ENCODE data around the gene FH.

The FH gene
- 15.4 to 21.8 (median 20.3) reads per million in 3 donors for total RNA-seq

- Histone ChIP-seq H3K27ac (ENCODE audit: insufficient read depth, low read length, poor library complexity, severe bottlenecking) (peak within 1 kb of the TSS; percentile 65), H3K27me3 (replicated peaks; ENCODE audit: control insufficient read depth, insufficient read depth, low read length, poor library complexity, severe bottlenecking) (peaks cover 8% of the 10 kb centered on the region), H3K4me1 (ENCODE audit: control insufficient read depth, insufficient read depth, low read length, poor library complexity, severe bottlenecking) (no peaks in the 10 kb centered on the region), H3K9me3 (ENCODE audit: control insufficient read depth, low read length) (no peaks in the 10 kb centered on the region), H3K36me3 (ENCODE audit: control insufficient read depth, insufficient read depth, low read length) (no peaks in the 10 kb centered on the region), H3K4me3 (ENCODE audit: insufficient read depth, low read depth, low read length, poor library complexity, severe bottlenecking) (peak within 1 kb of the TSS; percentile 84)
- peak; percentile 83 to 90 (median 89) for DNase-seq
Measured at GRCh38 chr1:241519308-241520079, at the start of gene FH. Gene FH, minus strand, starts transcription at chr1:241519755. Its CDS starts 33 bp downstream, at chr1:241519722.

DNA sequence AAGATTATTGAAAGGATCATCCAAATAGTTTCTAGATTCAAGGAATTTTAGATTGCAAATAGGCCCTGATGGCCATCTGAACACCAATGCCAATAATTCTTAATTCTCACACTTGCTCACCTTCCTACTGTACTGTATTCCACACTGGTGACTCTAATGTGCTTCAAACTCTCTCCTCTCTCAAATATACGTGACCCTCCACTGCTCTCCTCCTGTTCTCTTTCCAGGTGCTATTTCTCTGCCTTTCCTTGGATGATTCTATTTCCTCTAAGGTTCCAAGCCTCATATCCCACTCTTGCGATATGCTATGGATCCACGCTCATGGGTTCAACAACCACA is 41.3 kb upstream of the FH start:
- H3K4me1 ChIP-seq (ENCODE audit: control insufficient read depth, insufficient read depth, low read length, poor library complexity, severe bottlenecking), result no peaks in the 10 kb centered on the region
- no peaks in the 10 kb centered on the region for H3K27me3 ChIP-seq (replicated peaks; ENCODE audit: control insufficient read depth, insufficient read depth, low read length, poor library complexity, severe bottlenecking)
- no peak overlapping the region for H3K4me3 ChIP-seq (ENCODE audit: insufficient read depth, low read depth, low read length, poor library complexity, severe bottlenecking)
- no peaks in the 10 kb centered on the region for H3K9me3 ChIP-seq (ENCODE audit: control insufficient read depth, low read length)
- no peaks in the 10 kb centered on the region for H3K36me3 ChIP-seq (ENCODE audit: control insufficient read depth, insufficient read depth, low read length)
- DNase-seq, result no peak
- no peak overlapping the region for H3K27ac ChIP-seq (ENCODE audit: insufficient read depth, low read length, poor library complexity, severe bottlenecking)

DNA sequence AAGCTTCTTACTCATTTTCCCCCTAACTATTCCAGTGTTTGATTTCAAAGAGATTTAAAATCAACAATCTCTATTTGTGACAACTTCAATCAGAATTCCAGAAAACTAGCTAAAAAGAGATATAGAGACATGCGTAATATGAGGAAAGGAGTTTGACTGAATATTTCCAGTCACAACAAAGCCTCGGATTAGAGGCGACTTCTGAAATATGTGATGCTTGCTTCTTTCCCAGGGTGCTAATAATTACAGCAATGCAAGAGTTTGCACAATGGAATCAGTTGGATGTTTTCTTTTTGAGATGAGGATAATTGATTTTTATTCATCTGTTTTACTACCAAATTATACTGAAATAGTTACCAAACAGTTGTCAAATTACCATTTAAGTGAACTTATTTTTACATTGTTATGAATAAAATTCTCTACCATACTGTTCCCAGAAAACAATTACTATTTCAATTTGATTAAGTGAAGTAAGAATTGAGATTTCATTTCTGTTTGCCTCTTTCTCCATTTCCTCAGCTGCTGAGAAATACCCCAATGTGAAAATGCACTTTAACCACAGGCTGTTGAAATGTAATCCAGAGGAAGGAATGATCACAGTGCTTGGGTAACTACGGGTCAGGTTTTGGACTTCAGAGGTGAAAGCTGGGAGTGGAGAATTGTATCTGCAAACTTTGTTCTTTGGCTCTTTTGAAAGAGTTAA is 40.7 kb upstream of the FH start:
- H3K36me3 ChIP-seq (ENCODE audit: control insufficient read depth, insufficient read depth, low read length), result no peaks in the 10 kb centered on the region
- no peaks in the 10 kb centered on the region for H3K4me1 ChIP-seq (ENCODE audit: control insufficient read depth, insufficient read depth, low read length, poor library complexity, severe bottlenecking)
- no peak overlapping the region for H3K27ac ChIP-seq (ENCODE audit: insufficient read depth, low read length, poor library complexity, severe bottlenecking)
- H3K27me3 ChIP-seq (replicated peaks; ENCODE audit: control insufficient read depth, insufficient read depth, low read length, poor library complexity, severe bottlenecking), result no peaks in the 10 kb centered on the region
- no peak overlapping the region for H3K4me3 ChIP-seq (ENCODE audit: insufficient read depth, low read depth, low read length, poor library complexity, severe bottlenecking)
- DNase-seq, result no peak
- H3K9me3 ChIP-seq (ENCODE audit: control insufficient read depth, low read length), result no peaks in the 10 kb centered on the region

DNA sequence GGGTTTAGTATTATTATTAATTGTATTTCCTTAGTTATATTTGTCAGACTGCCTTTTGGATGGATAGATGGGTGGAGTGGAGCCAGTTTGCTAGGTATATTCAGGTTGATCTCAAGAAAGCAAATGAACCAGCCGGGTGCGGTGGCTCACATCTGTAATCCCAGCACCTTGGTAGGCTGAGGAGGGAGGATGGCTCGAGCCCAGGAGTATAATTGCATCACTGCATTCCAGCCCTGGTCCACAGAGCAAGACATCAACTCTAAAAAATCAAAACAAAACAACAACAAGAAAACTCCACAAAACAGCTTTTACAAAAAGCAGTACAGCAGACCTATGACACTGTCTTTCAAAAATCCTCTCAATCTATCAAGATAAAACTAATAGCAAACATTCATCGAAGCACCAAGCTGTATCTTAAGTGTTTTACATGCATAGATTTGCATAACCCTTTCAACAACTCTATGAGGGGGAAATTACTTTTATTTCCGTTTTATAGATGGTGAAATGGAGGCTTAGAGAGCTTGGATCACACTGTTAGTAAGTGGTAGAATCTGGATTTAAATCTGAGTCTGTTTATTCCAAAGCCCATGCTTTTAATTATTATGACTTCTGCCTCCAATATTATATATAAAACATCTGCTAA is 38.1 kb upstream of the FH start:
- DNase-seq, result no peak
- Histone ChIP-seq H3K4me3 (ENCODE audit: insufficient read depth, low read depth, low read length, poor library complexity, severe bottlenecking) (no peak overlapping the region), H3K27ac (ENCODE audit: insufficient read depth, low read length, poor library complexity, severe bottlenecking) (no peak overlapping the region), H3K9me3 (ENCODE audit: control insufficient read depth, low read length) (no peaks in the 10 kb centered on the region), H3K36me3 (ENCODE audit: control insufficient read depth, insufficient read depth, low read length) (no peaks in the 10 kb centered on the region), H3K27me3 (replicated peaks; ENCODE audit: control insufficient read depth, insufficient read depth, low read length, poor library complexity, severe bottlenecking) (no peaks in the 10 kb centered on the region), H3K4me1 (ENCODE audit: control insufficient read depth, insufficient read depth, low read length, poor library complexity, severe bottlenecking) (no peaks in the 10 kb centered on the region)

GRCh38 chr1:241557031-241557430 is 37.5 kb upstream of the FH start:
- DNase-seq, result no peak
- no peaks in the 10 kb centered on the region for H3K36me3 ChIP-seq (ENCODE audit: control insufficient read depth, insufficient read depth, low read length)
- H3K27ac ChIP-seq (ENCODE audit: insufficient read depth, low read length, poor library complexity, severe bottlenecking), result no peak overlapping the region
- no peaks in the 10 kb centered on the region for H3K9me3 ChIP-seq (ENCODE audit: control insufficient read depth, low read length)
- no peaks in the 10 kb centered on the region for H3K27me3 ChIP-seq (replicated peaks; ENCODE audit: control insufficient read depth, insufficient read depth, low read length, poor library complexity, severe bottlenecking)
- H3K4me1 ChIP-seq (ENCODE audit: control insufficient read depth, insufficient read depth, low read length, poor library complexity, severe bottlenecking), result no peaks in the 10 kb centered on the region
- H3K4me3 ChIP-seq (ENCODE audit: insufficient read depth, low read depth, low read length, poor library complexity, severe bottlenecking), result no peak overlapping the region

DNA sequence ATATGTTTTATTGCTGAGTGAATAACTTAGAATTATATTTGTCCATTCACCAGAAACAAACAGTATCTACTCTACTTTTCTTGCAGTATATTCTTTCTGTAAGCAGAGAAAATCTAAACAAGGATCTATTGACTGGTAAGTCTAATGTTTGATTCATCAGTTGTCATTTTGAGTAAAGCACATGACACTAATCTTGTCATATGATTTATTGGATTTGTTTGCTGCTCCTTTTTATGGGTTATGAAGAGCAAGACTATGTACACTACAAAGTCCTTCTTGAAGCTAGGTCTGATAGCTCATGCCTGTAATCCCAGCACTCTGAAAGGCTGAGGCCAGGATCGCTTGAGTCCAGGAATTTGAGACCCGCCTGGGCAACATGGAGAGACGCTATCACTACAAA is 36.0 kb upstream of the FH start:
- Histone ChIP-seq H3K27me3 (replicated peaks; ENCODE audit: control insufficient read depth, insufficient read depth, low read length, poor library complexity, severe bottlenecking) (no peaks in the 10 kb centered on the region), H3K4me3 (ENCODE audit: insufficient read depth, low read depth, low read length, poor library complexity, severe bottlenecking) (no peak overlapping the region), H3K4me1 (ENCODE audit: control insufficient read depth, insufficient read depth, low read length, poor library complexity, severe bottlenecking) (no peaks in the 10 kb centered on the region), H3K27ac (ENCODE audit: insufficient read depth, low read length, poor library complexity, severe bottlenecking) (no peak overlapping the region), H3K36me3 (ENCODE audit: control insufficient read depth, insufficient read depth, low read length) (no peaks in the 10 kb centered on the region), H3K9me3 (ENCODE audit: control insufficient read depth, low read length) (no peaks in the 10 kb centered on the region)
- no peak for DNase-seq

- Histone ChIP-seq H3K4me3 (ENCODE audit: insufficient read depth, low read depth, low read length, poor library complexity, severe bottlenecking) (no peak overlapping the region), H3K36me3 (ENCODE audit: control insufficient read depth, insufficient read depth, low read length) (no peaks in the 10 kb centered on the region), H3K9me3 (ENCODE audit: control insufficient read depth, low read length) (no peaks in the 10 kb centered on the region), H3K27ac (ENCODE audit: insufficient read depth, low read length, poor library complexity, severe bottlenecking) (no peak overlapping the region), H3K27me3 (replicated peaks; ENCODE audit: control insufficient read depth, insufficient read depth, low read length, poor library complexity, severe bottlenecking) (no peaks in the 10 kb centered on the region), H3K4me1 (ENCODE audit: control insufficient read depth, insufficient read depth, low read length, poor library complexity, severe bottlenecking) (no peaks in the 10 kb centered on the region)
- DNase-seq, result no peak
Measured at GRCh38 chr1:241553886-241554592, 34.5 kb upstream of the FH start.

DNA sequence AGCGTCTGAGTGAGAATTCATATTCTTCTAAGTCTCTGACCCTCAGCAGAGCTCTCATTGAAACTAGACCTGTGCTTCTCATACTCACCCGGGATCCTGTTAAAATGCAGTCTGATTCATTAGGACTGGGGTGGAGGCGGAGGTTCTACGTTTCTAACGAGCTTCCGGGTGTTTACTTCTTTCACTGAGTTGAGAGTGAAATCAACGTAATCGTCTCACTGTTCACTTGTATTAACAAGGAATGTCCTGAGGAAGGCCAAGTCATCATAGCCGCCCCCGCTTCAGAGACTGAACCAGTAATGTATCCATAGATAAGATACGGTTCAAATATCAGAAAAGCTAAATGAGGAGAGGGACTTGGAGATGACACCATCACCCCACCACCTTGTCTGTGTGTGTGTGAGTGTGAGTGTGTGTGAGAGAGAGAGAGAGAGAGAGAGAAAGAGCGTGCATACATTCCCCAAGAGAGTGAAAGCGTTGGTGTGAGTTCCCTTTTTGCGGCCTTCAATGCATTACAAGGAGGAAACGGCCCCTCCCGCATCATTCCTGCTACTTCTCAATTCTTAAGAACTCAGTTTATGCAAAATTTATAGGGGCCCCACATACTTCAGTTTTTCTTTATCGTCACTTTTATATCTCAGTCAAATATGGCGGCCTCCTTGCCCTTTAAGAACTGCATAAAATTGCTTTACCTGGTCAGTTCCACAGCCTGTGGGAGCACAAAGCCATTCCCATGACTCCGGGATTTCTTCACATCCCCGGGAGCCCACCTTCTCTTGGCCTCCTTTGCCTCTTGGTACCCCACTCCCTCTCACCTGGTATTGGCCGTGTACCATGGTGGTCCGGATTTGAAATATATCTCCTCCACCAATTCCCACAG is 32.4 kb upstream of the FH start:
- Histone ChIP-seq H3K4me3 (ENCODE audit: insufficient read depth, low read depth, low read length, poor library complexity, severe bottlenecking) (peak overlapping the region; percentile 54), H3K9me3 (ENCODE audit: control insufficient read depth, low read length) (no peaks in the 10 kb centered on the region), H3K36me3 (ENCODE audit: control insufficient read depth, insufficient read depth, low read length) (no peaks in the 10 kb centered on the region), H3K27me3 (replicated peaks; ENCODE audit: control insufficient read depth, insufficient read depth, low read length, poor library complexity, severe bottlenecking) (no peaks in the 10 kb centered on the region), H3K4me1 (ENCODE audit: control insufficient read depth, insufficient read depth, low read length, poor library complexity, severe bottlenecking) (no peaks in the 10 kb centered on the region), H3K27ac (ENCODE audit: insufficient read depth, low read length, poor library complexity, severe bottlenecking) (peak overlapping the region; percentile 47)
- DNase-seq, result peak in 2 of 3 donors; percentile 2 to 6

DNA sequence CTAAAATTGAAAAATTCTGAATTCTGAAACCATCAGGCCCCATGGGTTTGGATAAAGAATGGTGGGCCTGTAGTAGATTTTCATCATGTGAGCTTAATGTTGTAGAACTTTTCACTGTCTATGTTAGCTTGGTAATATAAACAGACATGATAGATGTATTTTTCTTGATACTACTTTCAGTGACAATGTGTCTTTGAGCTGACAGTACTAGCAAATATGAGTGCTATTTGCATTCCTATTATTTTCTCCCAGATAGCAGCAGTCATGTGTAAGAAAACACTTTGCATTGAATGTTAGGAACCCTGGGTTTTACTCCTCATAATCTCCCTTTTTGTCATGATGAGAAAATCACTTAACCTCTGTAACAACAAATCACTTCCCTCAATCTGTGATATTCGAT is 30.8 kb upstream of the FH start:
- no peak overlapping the region for H3K4me3 ChIP-seq (ENCODE audit: insufficient read depth, low read depth, low read length, poor library complexity, severe bottlenecking)
- no peaks in the 10 kb centered on the region for H3K27me3 ChIP-seq (replicated peaks; ENCODE audit: control insufficient read depth, insufficient read depth, low read length, poor library complexity, severe bottlenecking)
- H3K27ac ChIP-seq (ENCODE audit: insufficient read depth, low read length, poor library complexity, severe bottlenecking), result no peak overlapping the region
- H3K36me3 ChIP-seq (ENCODE audit: control insufficient read depth, insufficient read depth, low read length), result no peaks in the 10 kb centered on the region
- no peaks in the 10 kb centered on the region for H3K4me1 ChIP-seq (ENCODE audit: control insufficient read depth, insufficient read depth, low read length, poor library complexity, severe bottlenecking)
- DNase-seq, result no peak
- no peaks in the 10 kb centered on the region for H3K9me3 ChIP-seq (ENCODE audit: control insufficient read depth, low read length)
